ENCODE measurements around the gene PNLDC1.
"Not testable (repeated sequence)": the region's sequence is repeated elsewhere in the genome, so short reads cannot be mapped to it uniquely, and the experiment has no call there.

PNLDC1 gene

DNA sequence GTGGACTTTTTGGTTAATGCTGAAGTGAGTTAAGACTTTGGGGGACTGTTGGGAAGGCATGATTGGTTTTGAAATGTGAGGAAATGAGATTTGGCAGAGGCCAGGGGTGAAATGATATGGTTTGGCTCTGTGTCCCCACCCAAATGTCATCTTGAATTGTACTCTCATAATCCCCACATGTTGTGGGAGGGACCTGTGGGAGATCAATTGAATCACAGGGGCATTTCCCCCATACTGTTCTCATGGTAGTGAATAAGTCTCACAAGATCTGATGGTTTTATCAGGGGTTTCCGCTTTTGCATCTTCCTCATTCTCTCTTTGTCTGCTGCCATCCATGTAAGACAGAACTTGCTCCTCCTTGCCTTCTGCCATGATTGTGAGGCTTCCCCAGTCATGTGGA, 49.8 kb downstream of the PNLDC1 start:
- not testable (repeated sequence) for DNase-seq (ENCODE audit: low spot score)

DNA sequence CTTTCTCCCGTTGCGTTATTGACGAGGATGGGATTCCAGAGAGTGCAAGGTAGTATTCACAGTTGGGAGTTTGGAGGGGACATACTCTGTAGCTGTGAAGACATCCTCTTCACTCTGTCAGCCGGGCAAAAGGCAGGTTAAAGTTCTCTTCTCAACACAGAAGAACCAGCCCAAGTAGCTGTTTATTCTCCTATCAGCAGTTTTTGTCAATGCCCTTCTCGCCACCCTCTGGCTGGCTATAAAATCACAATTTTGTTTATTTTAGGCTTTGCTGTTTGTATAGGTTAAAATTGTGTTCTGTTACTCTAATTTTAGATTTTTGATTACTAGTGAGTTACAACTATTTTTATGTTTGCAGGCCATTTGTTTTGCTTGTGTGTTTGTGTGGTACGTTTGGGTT, 52.8 kb downstream of the PNLDC1 start:
- DNase-seq (ENCODE audit: low spot score) = no peak

DNA sequence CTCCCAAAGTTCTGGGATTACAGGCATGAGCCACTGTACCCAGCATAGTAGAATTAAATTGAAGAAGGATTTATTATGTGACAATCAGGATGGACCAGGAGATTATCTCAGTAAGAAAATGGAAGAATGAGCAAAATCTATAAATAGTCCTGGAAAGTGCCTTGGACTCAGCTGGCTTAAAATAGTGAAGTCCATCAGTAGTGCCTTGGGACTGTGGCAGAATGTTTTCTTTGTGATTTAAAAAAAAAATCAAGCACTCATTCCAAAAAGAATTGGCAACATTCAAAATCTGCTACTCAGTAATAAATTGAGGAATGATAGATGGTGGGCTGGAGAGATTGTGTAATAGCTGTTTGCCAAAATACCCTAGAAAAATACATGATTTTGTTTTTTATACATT, 53.7 kb downstream of the PNLDC1 start:
- DNase-seq (ENCODE audit: low spot score) = no peak

DNA sequence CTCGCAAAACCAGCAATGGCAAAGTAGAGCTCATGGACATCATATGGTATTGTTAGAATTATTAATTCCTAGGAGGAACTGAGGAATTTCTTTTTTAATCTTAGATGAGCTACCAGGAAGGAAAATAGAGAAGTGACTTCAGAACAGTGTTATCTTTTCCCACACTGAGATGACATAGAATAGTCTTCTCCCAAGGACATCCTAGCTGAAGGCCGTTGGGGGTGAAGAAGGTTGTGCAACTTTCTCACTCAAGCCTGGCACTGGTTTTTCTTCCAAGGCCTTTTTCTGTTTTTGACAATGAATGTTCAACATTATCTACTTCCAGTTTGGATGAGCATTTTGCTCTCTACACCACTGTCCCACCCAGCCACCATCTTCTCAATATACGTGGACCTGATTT, 54.9 kb downstream of the PNLDC1 start:
- no peak for DNase-seq (ENCODE audit: low spot score)

DNA sequence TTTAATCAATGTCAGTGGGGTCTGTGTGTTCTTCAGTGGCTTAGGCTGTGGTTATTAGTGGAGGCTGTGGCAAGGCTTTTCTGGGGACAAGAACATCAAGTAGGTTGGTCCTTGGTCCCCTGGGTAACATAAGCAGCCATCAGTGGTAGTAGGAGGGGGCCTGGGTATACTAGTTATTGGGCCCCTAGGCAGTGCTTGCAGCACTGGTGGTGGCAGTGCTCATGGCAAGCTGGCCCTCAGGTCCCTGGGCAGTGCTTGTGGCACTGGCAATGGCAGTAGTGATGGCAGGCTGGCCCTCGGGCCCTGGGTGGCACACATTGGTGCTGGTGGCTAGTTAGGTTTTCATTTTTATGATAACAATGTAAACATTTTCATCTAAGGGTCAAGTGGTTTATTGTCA, 58.2 kb downstream of the PNLDC1 start:
- DNase-seq (ENCODE audit: low spot score) = no peak

DNA sequence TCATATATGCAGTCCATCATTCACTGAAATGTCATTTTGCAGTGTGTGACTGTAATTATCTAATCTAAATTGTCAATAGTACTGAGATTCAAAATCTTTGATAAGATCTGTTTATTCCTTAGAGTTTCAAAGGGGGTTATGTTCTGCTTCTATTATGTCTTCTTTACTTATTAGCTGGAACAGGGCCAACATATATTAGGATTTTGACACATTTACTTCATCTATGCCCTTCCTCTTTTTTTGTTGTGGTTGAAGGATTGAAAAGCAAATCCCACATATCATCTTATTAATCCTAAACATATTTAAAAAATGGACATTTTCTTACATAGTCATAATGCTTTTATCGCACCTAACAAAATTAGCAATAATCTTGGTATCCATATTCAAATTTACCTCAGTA, 60.4 kb downstream of the PNLDC1 start:
- DNase-seq (ENCODE audit: low spot score) = no peak

DNA sequence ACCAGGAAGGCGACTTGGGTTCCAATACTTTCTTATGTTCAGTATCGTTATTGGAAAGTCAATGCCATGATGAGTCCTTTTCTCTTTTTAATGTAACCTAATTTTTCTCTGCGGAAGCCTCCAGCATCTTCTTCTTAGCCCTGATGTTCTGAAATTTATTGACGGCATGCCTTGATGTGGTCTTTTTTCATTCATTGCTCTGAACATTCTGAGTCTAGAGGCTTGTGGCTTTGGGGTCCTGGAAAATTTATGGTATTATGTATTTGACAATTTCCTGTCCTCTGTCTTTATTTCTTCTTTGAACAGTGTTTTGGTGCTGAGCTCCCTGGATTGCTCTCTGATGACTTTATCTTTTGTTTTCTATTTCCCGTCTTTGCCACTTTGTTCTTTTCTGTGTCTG, 62.0 kb downstream of the PNLDC1 start:
- no peak for DNase-seq (ENCODE audit: low spot score)

DNA sequence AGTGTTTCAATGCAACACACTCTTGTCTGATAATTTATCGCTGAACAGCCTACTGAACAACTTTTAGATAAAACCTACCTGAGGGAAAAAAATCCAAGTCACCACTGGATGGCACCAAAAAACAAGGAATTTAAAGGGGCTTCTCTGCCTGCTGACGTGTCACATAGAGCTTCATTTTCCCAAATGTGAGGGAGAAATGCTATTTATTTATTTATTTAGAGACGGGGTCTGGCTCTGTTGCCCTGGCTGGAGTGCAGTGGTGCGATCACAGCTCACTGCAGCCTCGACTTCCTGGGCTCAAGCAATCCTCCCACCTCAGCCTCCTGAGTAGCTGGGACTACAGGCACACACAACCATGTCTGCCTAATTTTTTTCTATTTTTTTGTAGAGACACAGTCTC, 63.3 kb downstream of the PNLDC1 start:
- peak; percentile 70 for DNase-seq (ENCODE audit: low spot score)

DNA sequence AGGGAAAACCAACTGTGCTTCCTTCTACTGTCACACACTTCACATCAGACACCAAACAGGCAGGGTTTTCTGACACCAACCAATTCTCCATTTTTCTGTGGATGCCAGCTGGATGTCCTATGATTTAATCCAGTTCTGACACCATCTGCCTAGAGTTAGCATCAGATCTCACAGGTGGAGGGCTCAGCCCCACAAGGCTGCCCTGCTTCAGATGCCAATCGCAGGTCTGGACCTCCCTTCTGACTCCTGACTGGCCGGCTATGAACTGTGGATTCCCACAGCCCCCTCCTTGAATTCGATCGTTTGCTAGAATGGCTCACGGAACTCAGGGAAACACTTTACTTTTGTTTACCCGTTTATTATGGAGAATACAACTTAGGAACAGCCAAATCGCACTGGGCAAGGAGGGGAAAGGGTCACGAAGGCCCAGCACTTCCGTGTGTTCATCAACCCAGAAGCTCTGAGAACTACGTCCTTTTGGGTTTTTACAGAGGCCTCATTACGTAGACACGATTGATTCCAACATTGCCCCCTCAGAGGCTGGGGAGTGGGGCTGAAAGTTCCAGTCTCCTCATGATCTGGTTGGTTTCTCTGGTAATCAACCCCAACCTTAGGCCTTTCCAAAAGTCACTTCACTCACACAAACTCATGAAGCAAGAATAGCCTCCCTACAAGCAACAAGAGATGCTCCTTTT, 65.3 kb downstream of the PNLDC1 start:
- no peak for DNase-seq (ENCODE audit: low spot score)

DNA sequence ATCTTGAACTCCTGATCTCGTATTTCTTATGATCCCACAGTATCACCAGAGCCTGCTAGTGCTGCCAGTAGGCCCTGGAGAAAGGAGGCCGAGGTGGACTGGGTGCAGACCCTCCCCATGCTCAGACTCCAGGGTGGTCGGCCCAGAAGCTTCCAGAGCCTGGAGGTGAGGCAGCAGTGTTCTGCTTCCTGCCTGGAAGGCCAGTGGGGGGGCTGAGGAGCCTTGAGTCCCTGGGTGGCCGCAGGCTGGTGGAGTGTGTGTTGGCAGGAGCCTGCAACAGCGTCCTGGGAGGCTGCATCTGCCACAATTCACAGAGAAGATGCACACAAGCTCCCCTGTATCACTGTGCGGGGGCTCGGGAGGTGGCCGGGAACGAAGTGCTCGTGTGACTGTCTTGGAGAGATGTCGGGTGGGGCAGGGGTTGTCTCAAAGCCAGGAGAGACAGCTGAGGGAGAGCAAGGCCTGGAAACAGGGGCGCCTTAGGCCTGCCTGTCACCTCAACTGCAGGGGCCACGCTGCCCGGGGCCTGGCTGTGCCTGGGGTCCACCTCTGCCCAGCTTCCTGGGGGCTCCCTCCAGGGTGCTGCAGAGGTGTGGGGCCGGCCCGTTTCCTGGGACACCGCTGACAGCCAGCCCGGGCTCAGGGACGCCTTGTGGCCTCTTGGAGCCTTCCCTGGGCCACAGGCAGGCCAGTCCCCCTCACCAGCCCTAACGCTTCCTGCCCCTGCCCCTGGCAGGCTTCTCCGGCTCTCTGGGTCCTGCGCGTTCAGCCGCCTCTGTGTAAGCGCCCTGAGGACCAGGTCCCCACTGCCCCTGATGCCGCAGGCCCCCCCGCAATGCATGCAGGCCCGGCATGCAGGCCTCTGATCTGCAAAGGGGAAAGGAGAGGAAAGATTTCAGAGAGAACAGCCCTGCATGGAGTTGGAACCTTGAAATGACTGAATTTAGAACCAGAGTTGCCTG, 66.5 kb downstream of the PNLDC1 start:
- DNase-seq (ENCODE audit: low spot score) = no peak
